Neuronal stem cell (in vitro differentiated cells): ENCODE results near the gene MEIKIN.
"Not testable (repeated sequence)": the region's sequence is repeated elsewhere in the genome, so short reads cannot be mapped to it uniquely, and the experiment has no call there.

Source experiments
- DNase-seq: peaks from one replicate; pipeline ENCODE4 v3.0.0-alpha.2; 2013; ENCODE audit warnings: low spot score
- H2AFZ ChIP-seq: one replicate; pipeline ENCODE4 v1.6.1; 2013; ENCODE audit warnings: mild to moderate bottlenecking, low read length, inconsistent platforms
- H2AK5ac ChIP-seq: 2 replicates; pipeline ENCODE4 v1.6.1; 2013; ENCODE audit warnings: low read depth, mild to moderate bottlenecking, inconsistent platforms, low read length, moderate library complexity, mixed read lengths
- H2BK120ac ChIP-seq: 2 replicates; pipeline ENCODE4 v1.6.1; 2013; ENCODE audit warnings: low read depth, mild to moderate bottlenecking, inconsistent platforms, low read length, moderate library complexity, mixed read lengths
- H2BK12ac ChIP-seq: one replicate; pipeline ENCODE4 v1.6.1; 2013; ENCODE audit warnings: low read length, inconsistent platforms
- H2BK15ac ChIP-seq: 2 replicates; pipeline ENCODE4 v1.6.1; 2013; ENCODE audit warnings: mild to moderate bottlenecking, low read length, inconsistent platforms, mixed read lengths
- H2BK5ac ChIP-seq: one replicate; pipeline ENCODE4 v1.6.1; 2013; ENCODE audit warnings: inconsistent platforms, mild to moderate bottlenecking, low read length, moderate library complexity
- H3K14ac ChIP-seq: one replicate; pipeline ENCODE4 v1.6.1; 2013; ENCODE audit warnings: low read length, inconsistent platforms
- H3K18ac ChIP-seq: 2 replicates; pipeline ENCODE4 v1.6.1; 2013; ENCODE audit warnings: low read length, inconsistent platforms
- H3K23ac ChIP-seq: 2 replicates; pipeline ENCODE4 v1.6.1; 2013; ENCODE audit warnings: low read depth, mild to moderate bottlenecking, mixed read lengths, low read length, inconsistent platforms; ENCODE audit not compliant: poor library complexity
- H3K27ac ChIP-seq: replicated peaks from 3 replicates; pipeline ENCODE4 v1.5.1; 2013; ENCODE audit warnings: low read length, inconsistent platforms
- H3K27me3 ChIP-seq, 3 experiments: 2 replicates each; pipeline ENCODE4 v1.6.1; 2013; ENCODE audit warnings: low read length in 3 of 3, mild to moderate bottlenecking in 2 of 3, inconsistent platforms in 1 of 3, low read depth in 1 of 3, mixed read lengths in 1 of 3, moderate library complexity in 1 of 3; ENCODE audit not compliant: control insufficient read depth in 3 of 3, insufficient read depth in 3 of 3
- H3K36me3 ChIP-seq, 2 donors: replicated peaks in 1 of 2; 2 replicates each; pipeline ENCODE4 v1.6.1; 2013; ENCODE audit warnings: low read length in 2 of 2; ENCODE audit not compliant: control insufficient read depth in 2 of 2, insufficient read depth in 2 of 2
- H3K4ac ChIP-seq: 2 replicates; pipeline ENCODE4 v1.6.1; 2013; ENCODE audit warnings: inconsistent platforms, mild to moderate bottlenecking, low read length, moderate library complexity
- H3K4me1 ChIP-seq, 2 donors: 1 replicate in 1 of 2; 2 replicates in 1 of 2; pipeline ENCODE4 v1.6.1; 2013; ENCODE audit warnings: low read length in 2 of 2, low read depth in 1 of 2; ENCODE audit not compliant: control insufficient read depth in 2 of 2, insufficient read depth in 1 of 2
- H3K4me2 ChIP-seq: one replicate; pipeline ENCODE4 v1.6.1; 2013; ENCODE audit warnings: mild to moderate bottlenecking, low read length, inconsistent platforms; ENCODE audit not compliant: insufficient read depth, poor library complexity, severe bottlenecking
- H3K4me3 ChIP-seq, 2 donors: 2 replicates each; pipeline ENCODE4 v1.5.1; 2013; ENCODE audit warnings: low read length in 2 of 2, mild to moderate bottlenecking in 2 of 2, inconsistent platforms in 1 of 2, moderate library complexity in 1 of 2
- H3K79me1 ChIP-seq: one replicate; pipeline ENCODE4 v1.6.1; 2013; ENCODE audit warnings: low read depth, mild to moderate bottlenecking, inconsistent platforms, low read length, moderate library complexity
- H3K9ac ChIP-seq: one replicate; pipeline ENCODE4 v1.6.1; 2013; ENCODE audit warnings: mild to moderate bottlenecking, low read depth, low read length, inconsistent platforms; ENCODE audit not compliant: poor library complexity
- H3K9me3 ChIP-seq, 2 donors: replicated peaks in 1 of 2; 2 replicates each; pipeline versions ENCODE3 to v1.6.1; 2013; ENCODE audit warnings: low read length in 2 of 2, mild to moderate bottlenecking in 2 of 2, inconsistent platforms in 1 of 2, low read depth in 1 of 2, mixed read lengths in 1 of 2, moderate library complexity in 1 of 2; ENCODE audit not compliant: control insufficient read depth in 2 of 2, insufficient read depth in 1 of 2
- H4K8ac ChIP-seq: one replicate; pipeline ENCODE4 v1.6.1; 2013; ENCODE audit warnings: low read depth, mild to moderate bottlenecking, inconsistent platforms, low read length, moderate library complexity
- H4K91ac ChIP-seq: one replicate; pipeline ENCODE4 v1.6.1; 2013; ENCODE audit warnings: low read length, low read depth, mild to moderate bottlenecking, inconsistent platforms; ENCODE audit not compliant: poor library complexity
- WGBS, 2 donors: extraction: QIAGEN DNeasy Blood & Tissue Kit; methylation state at CpG; one replicate each; pipeline ENCODE4 v1.1.7; 2013; ENCODE audit warnings: missing lambda C conversion rate in 2 of 2, mixed read lengths in 1 of 2; ENCODE audit not compliant: insufficient read length in 2 of 2, insufficient replicate concordance in 1 of 2; ENCODE audit errors: extremely low coverage in 2 of 2; 5-methylcytosine and 5-hydroxymethylcytosine counted together

MEIKIN gene

DNA sequence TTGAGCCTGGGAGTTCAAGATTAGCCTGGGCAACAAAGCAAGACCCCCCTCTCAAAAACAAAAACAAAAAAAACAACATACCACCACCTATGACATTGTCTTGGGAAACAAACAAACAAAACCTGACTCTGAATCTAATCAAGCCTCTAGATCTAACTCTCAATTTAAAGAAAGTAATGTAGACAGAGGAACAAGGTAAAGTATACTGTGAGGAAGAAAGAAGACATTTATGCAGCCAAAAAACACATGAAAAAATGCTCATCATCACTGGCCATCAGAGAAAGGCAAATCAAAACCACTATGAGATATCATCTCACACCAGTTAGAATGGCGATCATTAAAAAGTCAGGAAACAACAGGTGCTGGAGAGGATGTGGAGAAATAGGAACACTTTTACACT lies 167.3 kb downstream of the MEIKIN start:
- H3K23ac ChIP-seq, H3K27ac ChIP-seq, H3K27me3 ChIP-seq, H2BK120ac ChIP-seq, H3K9ac ChIP-seq, H3K36me3 ChIP-seq, H3K14ac ChIP-seq, H3K4me3 ChIP-seq, H2AK5ac ChIP-seq, DNase-seq, H3K4ac ChIP-seq, H3K79me1 ChIP-seq, H3K4me1 ChIP-seq, H4K91ac ChIP-seq, H2BK12ac ChIP-seq, H2AFZ ChIP-seq, H2BK5ac ChIP-seq, H2BK15ac ChIP-seq, H3K4me2 ChIP-seq, H4K8ac ChIP-seq, H3K18ac ChIP-seq: not testable (repeated sequence)
- H3K9me3 ChIP-seq, result peaks cover 0 to 16% of the 10 kb centered on the region in 2 donors
- WGBS, 2 donors, result no CpG with 5 or more reads among the region's 1 CpG

DNA sequence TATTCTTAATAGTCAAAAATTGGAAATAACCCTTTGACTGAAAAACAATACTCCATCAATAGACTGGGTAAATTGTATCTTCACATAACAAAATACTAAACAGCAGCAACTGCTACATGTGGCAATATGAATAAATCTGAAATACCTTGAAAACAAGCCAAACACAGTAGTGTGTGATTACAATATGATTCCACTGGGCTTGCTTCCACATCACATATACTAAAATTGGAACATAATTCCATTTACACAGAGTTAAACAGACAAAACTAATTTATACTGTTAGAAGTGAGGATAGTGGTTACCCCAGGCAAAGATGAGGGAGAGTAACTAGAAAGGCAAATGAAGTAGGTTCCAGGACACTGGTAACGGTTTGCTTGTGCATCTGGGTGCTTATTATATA lies 169.0 kb downstream of the MEIKIN start:
- Histone ChIP-seq H2BK120ac (no peak overlapping the region), H2BK15ac (no peak overlapping the region), H4K8ac (no peak overlapping the region), H3K4me1 (no peaks in the 10 kb centered on the region), H3K4ac (no peak overlapping the region), H2BK12ac (no peak overlapping the region), H2BK5ac (no peak overlapping the region), H3K27me3 (no peaks in the 10 kb centered on the region), H3K18ac (no peak overlapping the region), H3K23ac (no peak overlapping the region), H4K91ac (no peak overlapping the region), H3K27ac (no peak overlapping the region), H3K9ac (no peak overlapping the region), H3K9me3 (peaks cover 0 to 10% of the 10 kb centered on the region in 2 donors), H3K14ac (no peak overlapping the region), H3K36me3 (no peaks in the 10 kb centered on the region), H3K4me2 (no peak overlapping the region), H2AK5ac (no peak overlapping the region), H2AFZ (no peak overlapping the region), H3K4me3 (no peak overlapping the region), H3K79me1 (peaks cover 3% of the 10 kb centered on the region)
- no peak for DNase-seq
- no CpG with 5 or more reads among the region's 1 CpG for WGBS, 2 donors

DNA sequence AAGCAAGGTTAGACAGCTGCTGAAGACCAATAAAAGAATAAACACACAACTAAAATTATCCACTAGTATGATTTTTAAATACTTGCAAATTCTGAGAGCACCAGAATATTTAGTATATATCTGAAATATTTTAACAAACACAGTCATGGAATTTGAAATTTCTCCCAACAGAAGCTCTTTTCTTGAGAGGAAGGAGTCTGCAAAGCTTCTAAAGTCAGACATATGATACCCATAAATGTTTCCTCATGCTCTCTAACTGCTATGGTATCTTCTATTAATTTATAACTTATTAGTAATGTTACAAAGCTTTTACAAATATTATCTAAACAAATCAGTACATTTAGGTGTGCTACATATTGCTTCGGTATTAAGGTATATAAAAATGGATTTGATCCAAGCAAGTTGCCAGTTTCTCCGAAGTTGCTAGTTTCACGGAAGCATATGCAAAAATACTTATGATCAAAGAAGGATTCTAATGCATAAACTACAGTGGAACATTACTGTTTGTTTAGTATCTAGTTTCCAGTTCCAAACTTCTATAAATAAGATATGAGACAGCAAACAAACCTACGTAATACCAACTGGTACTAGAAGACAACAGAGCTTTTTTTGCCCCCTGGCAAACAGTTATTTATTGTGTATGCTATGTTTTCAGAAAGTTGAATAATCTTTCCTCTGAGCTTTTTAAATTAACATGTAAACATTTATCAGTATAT lies 170.7 kb downstream of the MEIKIN start:
- no peak overlapping the region for H4K8ac ChIP-seq
- H3K4ac ChIP-seq, result no peak overlapping the region
- H2AK5ac ChIP-seq, result no peak overlapping the region
- H2BK15ac ChIP-seq, result no peak overlapping the region
- H2BK5ac ChIP-seq, result no peak overlapping the region
- no CpG with 5 or more reads among the region's 4 CpGs for WGBS, 2 donors
- H3K36me3 ChIP-seq, result no peaks in the 10 kb centered on the region
- DNase-seq, result no peak
- no peak overlapping the region for H3K27ac ChIP-seq
- no peaks in the 10 kb centered on the region for H3K4me1 ChIP-seq
- no peak overlapping the region for H4K91ac ChIP-seq
- H3K27me3 ChIP-seq, result no peaks in the 10 kb centered on the region
- H2BK120ac ChIP-seq, result no peak overlapping the region
- no peaks in the 10 kb centered on the region for H3K9me3 ChIP-seq
- no peak overlapping the region for H3K14ac ChIP-seq
- H3K9ac ChIP-seq, result no peak overlapping the region
- H2BK12ac ChIP-seq, result no peak overlapping the region
- H3K23ac ChIP-seq, result no peak overlapping the region
- H2AFZ ChIP-seq, result no peak overlapping the region
- H3K18ac ChIP-seq, result no peak overlapping the region
- H3K79me1 ChIP-seq, result no peaks in the 10 kb centered on the region
- no peak overlapping the region for H3K4me2 ChIP-seq
- no peak overlapping the region for H3K4me3 ChIP-seq

DNA sequence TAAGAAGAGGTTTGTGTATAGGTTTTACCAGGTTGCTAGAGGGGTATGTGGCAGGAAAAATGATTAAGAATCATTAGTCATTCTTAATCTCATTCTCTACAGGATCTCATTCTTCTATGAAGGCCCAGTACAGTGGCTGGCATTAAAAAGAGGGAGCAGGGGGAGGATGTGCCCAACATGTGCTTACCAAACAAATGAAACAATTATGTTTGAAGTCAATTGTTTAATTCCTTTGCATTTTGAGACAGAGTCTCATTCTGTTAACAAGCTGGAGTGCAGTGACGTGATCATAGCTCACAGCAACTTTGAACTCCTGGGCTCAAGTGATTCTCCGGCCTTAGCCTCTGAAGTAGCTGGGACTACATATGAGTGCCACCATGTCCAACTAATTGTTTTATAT lies 171.7 kb downstream of the MEIKIN start:
- no peak overlapping the region for H3K9ac ChIP-seq
- no peak overlapping the region for H2BK120ac ChIP-seq
- DNase-seq, result no peak
- no peak overlapping the region for H3K23ac ChIP-seq
- H2BK15ac ChIP-seq, result no peak overlapping the region
- no peaks in the 10 kb centered on the region for H3K9me3 ChIP-seq
- H3K14ac ChIP-seq, result no peak overlapping the region
- no peak overlapping the region for H2BK12ac ChIP-seq
- no peak overlapping the region for H2AFZ ChIP-seq
- no peak overlapping the region for H2BK5ac ChIP-seq
- H3K4me1 ChIP-seq, result no peaks in the 10 kb centered on the region
- no peak overlapping the region for H3K27ac ChIP-seq
- WGBS, 2 donors, result no CpG with 5 or more reads among the region's 2 CpGs
- no peak overlapping the region for H3K4me2 ChIP-seq
- no peak overlapping the region for H2AK5ac ChIP-seq
- H3K79me1 ChIP-seq, result no peaks in the 10 kb centered on the region
- no peaks in the 10 kb centered on the region for H3K27me3 ChIP-seq
- H3K18ac ChIP-seq, result no peak overlapping the region
- H4K8ac ChIP-seq, result no peak overlapping the region
- H3K4me3 ChIP-seq, result no peak overlapping the region
- no peak overlapping the region for H4K91ac ChIP-seq
- no peak overlapping the region for H3K4ac ChIP-seq
- H3K36me3 ChIP-seq, result no peaks in the 10 kb centered on the region
